ENCODE data around the gene USP21. TPM values are rescaled to one million over a fixed set of nuclear protein-coding genes. Genes with fewer than 3 reads are reported as not detected.

Gene USP21
- total RNA-seq, 2 donors from 2014 or later = 35.9 to 37.0 TPM

DNA sequence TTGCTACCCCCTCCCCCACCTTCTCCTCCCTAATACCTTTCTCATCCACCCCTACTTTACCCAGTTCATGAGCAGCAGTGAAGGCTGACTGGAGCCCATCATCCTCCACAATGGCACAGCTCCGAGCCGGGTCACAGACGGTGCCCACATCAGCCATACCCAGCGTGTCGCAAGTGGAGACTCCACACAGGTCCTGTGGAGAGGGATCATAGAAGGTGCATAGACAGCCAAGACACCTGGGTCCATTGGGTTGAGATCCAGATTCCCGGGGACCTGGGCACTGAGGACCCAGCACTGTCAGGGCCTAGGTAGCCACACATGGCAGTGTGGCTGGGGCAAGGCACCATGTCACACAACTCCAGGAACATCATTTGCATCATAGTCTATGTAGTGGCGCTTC, 36.8 kb downstream of the USP21 start:
- no peaks in the 10 kb centered on the region for H3K9me3 ChIP-seq (ENCODE audit: control insufficient read depth, low read length, poor library complexity, severe bottlenecking)
- Mint-ChIP-seq H3K27me3 (no peaks in the 10 kb centered on the region), H3K4me3 (no peak overlapping the region), H3K4me1 (peaks cover 22% of the 10 kb centered on the region), H3K27ac (no peak overlapping the region), H3K36me3 (ENCODE audit: low read depth) (no peaks in the 10 kb centered on the region)
- no peak for DNase-seq
- ATAC-seq = no peak

- H3K36me3 Mint-ChIP-seq (ENCODE audit: low read depth) = no peaks in the 10 kb centered on the region
- DNase-seq (no peak), ATAC-seq (no peak)
- H3K27me3 Mint-ChIP-seq = no peaks in the 10 kb centered on the region
- H3K4me1 Mint-ChIP-seq = peaks cover 25% of the 10 kb centered on the region
- no peaks in the 10 kb centered on the region for H3K9me3 ChIP-seq (ENCODE audit: control insufficient read depth, low read length, poor library complexity, severe bottlenecking)
- H3K27ac Mint-ChIP-seq = no peak overlapping the region
- H3K4me3 Mint-ChIP-seq = no peak overlapping the region
These were observed 37.5 kb downstream of the USP21 start for GRCh38 chr1:161196521-161197451.

GRCh38 chr1:161197560-161198193, 38.4 kb downstream of the USP21 start:
- peaks cover 26% of the 10 kb centered on the region for H3K4me1 Mint-ChIP-seq
- no peak overlapping the region for H3K27ac Mint-ChIP-seq
- H3K9me3 ChIP-seq (ENCODE audit: control insufficient read depth, low read length, poor library complexity, severe bottlenecking) = no peaks in the 10 kb centered on the region
- ATAC-seq (no peak), DNase-seq (no peak)
- H3K27me3 Mint-ChIP-seq = no peaks in the 10 kb centered on the region
- H3K4me3 Mint-ChIP-seq = no peak overlapping the region
- no peaks in the 10 kb centered on the region for H3K36me3 Mint-ChIP-seq (ENCODE audit: low read depth)

- H3K27ac Mint-ChIP-seq = no peak overlapping the region
- H3K27me3 Mint-ChIP-seq = no peaks in the 10 kb centered on the region
- no peak for DNase-seq
- no peak overlapping the region for H3K4me3 Mint-ChIP-seq
- H3K9me3 ChIP-seq (ENCODE audit: control insufficient read depth, low read length, poor library complexity, severe bottlenecking) = no peaks in the 10 kb centered on the region
- ATAC-seq = no peak
- peaks cover 25% of the 10 kb centered on the region for H3K4me1 Mint-ChIP-seq
- no peaks in the 10 kb centered on the region for H3K36me3 Mint-ChIP-seq (ENCODE audit: low read depth)
These were observed 39.0 kb downstream of the USP21 start for GRCh38 chr1:161198194-161198896.

DNA sequence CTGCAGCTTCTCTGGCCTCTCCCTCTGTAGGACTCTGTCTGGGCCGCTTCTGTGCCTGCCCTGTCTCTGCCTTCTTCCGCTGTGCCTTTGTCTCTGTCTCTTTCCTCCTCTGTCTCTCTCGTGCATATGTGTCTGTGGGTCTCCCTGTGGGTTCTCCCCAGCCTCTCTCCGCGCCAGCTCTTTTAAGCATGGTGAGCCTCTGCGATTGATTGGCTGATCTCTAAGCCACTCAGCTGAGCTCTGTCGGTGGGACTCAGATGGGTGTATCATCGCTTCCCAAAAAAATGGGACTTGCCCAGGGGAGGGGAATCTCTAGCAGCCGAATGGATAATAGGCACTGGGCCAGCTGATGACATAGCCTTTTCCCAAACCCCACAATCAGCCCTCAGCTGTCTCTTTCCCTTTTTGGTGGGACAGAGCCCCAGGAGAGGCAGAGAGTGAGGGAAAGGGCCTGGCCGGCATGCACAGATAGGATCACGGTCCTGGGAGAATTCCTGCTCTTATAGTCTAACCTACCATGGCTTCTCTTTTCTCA, 39.7 kb downstream of the USP21 start, which contains the start of gene ADAMTS4:
ADAMTS4 (minus strand) TSS at position 158 of the 535 bp plus-strand sequence. CDS start 427 bp downstream, outside the sequence.
- H3K4me1 Mint-ChIP-seq = peaks cover 25% of the 10 kb centered on the region
- no peak for ATAC-seq
- H3K27me3 Mint-ChIP-seq = no peaks in the 10 kb centered on the region
- H3K27ac Mint-ChIP-seq = no peak within 1 kb of the TSS
- no peak for DNase-seq
- peak within 1 kb of the TSS; percentile 25 for H3K4me3 Mint-ChIP-seq
- no peaks in the 10 kb centered on the region for H3K9me3 ChIP-seq (ENCODE audit: control insufficient read depth, low read length, poor library complexity, severe bottlenecking)
- no peaks in the 10 kb centered on the region for H3K36me3 Mint-ChIP-seq (ENCODE audit: low read depth)

DNA sequence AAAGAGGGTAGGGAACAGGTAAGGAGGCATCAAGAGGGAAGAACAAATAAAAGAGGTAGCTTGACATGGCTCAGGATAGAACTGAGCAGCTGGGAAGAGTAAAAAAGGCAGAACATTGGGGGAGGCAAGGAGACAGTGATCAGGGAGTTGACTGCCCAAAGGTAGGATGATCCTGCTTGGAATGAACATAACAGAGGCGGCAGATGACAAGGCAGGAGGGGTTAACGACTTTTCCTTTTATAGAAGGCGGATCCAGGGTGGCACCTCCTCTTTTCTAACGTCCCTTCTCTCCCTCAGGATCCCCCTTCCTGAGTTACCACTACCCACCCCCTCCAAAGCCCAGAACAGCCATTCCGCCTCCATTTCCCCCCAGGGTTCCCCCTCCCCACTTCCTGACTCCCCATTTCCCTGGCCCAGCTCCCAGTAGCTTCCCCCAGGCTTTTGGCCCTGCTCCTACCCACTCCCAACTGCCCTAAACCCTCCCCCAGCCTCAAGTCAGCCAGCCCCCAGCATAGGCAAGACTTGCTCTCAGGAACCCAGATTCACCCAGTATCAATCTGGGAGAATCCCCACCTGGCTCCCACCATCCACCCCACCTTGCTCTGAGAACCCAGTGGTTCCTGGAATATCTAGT, 40.3 kb downstream of the USP21 start:
- no peak for ATAC-seq
- Mint-ChIP-seq H3K4me1 (peaks cover 31% of the 10 kb centered on the region), H3K27me3 (no peaks in the 10 kb centered on the region), H3K4me3 (peak overlapping the region; percentile 25), H3K36me3 (ENCODE audit: low read depth) (peaks cover 5% of the 10 kb centered on the region), H3K27ac (peak overlapping the region; percentile 97)
- no peak for DNase-seq
- H3K9me3 ChIP-seq (ENCODE audit: control insufficient read depth, low read length, poor library complexity, severe bottlenecking) = no peaks in the 10 kb centered on the region

DNA sequence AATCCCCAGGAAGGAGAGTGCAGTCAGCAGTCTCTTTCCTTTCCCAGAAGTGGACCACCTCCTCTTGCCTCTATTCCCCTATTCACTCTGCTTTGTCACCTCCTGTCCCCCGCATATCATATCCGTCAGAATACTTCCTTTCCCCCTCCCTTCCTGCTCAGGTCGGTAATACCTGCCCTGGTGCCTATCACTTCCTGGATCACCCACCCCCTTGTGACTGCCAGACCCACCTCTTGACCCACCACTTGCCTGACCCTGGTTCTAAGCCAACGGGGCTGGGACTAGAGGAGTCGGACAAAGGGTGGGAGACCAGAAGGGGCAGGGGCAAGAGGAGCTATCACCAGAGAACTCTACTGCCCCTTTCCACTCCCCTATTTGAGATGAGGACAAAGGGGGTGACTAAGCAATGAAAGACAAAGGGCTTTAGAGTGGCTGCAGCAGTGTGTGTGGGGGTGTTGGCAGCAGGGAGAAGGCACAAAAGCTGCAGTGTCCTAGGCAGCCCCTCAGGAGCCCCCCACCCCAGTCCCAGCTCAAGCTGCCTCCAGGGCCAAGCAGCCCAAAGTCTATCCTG, 41.2 kb downstream of the USP21 start:
- Mint-ChIP-seq H3K27ac (peak overlapping the region; percentile 97), H3K4me3 (peak overlapping the region; percentile 60), H3K36me3 (ENCODE audit: low read depth) (peaks cover 5% of the 10 kb centered on the region), H3K27me3 (no peaks in the 10 kb centered on the region), H3K4me1 (peaks cover 35% of the 10 kb centered on the region)
- ATAC-seq (no peak), DNase-seq (no peak)
- no peaks in the 10 kb centered on the region for H3K9me3 ChIP-seq (ENCODE audit: control insufficient read depth, low read length, poor library complexity, severe bottlenecking)

DNA sequence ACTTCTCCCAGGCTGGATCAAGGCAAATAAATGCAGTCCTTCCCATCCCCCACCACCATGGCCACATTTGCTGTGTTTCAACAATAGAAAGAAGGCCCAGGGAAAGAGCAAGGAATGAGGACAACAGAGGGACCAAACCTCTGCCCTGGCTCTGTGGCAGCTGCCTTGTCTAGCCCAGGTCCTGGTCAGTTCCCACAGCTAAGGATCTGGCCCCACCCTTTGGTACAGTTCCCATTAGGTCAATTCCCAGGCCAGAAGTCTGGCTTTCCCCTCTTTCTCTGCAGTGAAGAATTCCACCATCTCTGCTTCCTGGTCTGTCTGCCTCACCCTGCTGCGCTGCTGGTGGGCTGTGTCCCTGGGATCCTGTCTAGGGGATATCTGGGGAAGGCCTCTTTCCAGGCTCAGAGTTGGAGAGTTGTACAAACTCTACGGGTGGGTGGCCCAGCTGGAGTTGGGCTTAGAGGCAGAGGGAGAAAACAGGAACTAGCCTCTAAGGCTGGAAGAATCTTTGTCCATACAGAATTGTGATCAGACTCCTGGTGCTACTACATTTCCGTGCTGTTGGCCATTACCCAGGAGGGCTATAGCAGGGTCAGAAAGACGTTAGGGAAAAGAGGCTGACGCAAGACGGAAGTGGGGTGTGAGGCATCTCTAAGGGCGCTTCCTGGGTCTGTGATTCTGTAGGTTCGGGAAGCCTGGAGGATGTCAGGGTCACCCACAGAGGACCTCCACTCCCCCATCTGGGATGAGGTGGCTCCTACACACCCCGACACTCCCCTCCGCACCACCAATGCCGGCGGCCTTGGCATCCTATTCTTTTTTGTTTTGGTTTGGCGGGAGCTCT, 41.9 kb downstream of the USP21 start:
- DNase-seq = no peak
- Mint-ChIP-seq H3K4me3 (peak overlapping the region; percentile 92), H3K4me1 (peaks cover 40% of the 10 kb centered on the region), H3K36me3 (ENCODE audit: low read depth) (peaks cover 5% of the 10 kb centered on the region), H3K27ac (peak overlapping the region; percentile 97), H3K27me3 (no peaks in the 10 kb centered on the region)
- no peak for ATAC-seq
- no peaks in the 10 kb centered on the region for H3K9me3 ChIP-seq (ENCODE audit: control insufficient read depth, low read length, poor library complexity, severe bottlenecking)

DNA sequence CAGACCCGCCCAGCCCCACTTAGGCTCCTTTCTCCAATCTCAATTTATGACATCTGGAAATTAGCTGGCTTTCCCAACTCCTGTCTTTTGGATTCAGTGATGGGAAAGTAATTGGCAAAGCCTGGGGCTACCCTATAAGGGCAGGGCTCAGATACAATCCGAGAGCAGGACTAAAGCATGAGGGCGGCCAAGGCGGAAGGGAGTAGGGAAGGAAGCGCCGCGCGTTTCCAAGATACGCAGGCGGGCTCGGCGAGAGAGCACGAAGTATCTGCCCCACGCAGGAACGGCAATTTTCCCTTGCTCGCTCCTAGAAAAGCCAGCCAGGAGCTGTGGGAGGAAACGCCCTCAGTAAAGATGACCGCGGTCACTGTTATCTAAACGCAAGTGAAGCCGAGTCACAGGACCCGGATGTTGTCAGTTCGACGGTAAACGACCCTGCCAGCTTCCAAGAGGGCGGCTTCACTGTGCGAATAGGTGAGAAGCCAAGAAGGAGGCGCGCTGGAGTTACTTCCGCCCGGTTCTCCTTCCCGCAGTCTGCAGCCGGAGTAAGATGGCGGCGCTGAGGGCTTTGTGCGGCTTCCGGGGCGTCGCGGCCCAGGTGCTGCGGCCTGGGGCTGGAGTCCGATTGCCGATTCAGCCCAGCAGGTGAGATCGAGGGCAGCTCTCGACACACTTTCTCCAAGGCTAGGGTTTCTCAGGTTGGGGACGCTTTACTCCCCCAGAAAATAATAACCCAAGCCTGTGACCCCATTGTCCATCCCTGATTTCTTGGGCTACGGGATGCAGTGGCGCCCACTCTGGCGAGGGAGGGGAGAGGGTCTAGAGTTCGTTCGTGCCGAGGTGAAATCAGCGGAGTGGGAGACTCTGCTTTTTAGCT, 42.8 kb downstream of the USP21 start, which contains the start of gene NDUFS2:
NDUFS2 (plus strand) TSS at position 532 of the 877 bp plus-strand sequence; CDS start at position 551, 19 bp downstream.
- ATAC-seq = peak; percentile 99
- Mint-ChIP-seq H3K27me3 (no peaks in the 10 kb centered on the region), H3K36me3 (ENCODE audit: low read depth) (peaks cover 5% of the 10 kb centered on the region), H3K4me1 (peaks cover 43% of the 10 kb centered on the region), H3K4me3 (peak within 1 kb of the TSS; percentile 92), H3K27ac (peak within 1 kb of the TSS; percentile 97)
- no peaks in the 10 kb centered on the region for H3K9me3 ChIP-seq (ENCODE audit: control insufficient read depth, low read length, poor library complexity, severe bottlenecking)
- DNase-seq = peak; percentile 86 to 90 (median 87)

DNA sequence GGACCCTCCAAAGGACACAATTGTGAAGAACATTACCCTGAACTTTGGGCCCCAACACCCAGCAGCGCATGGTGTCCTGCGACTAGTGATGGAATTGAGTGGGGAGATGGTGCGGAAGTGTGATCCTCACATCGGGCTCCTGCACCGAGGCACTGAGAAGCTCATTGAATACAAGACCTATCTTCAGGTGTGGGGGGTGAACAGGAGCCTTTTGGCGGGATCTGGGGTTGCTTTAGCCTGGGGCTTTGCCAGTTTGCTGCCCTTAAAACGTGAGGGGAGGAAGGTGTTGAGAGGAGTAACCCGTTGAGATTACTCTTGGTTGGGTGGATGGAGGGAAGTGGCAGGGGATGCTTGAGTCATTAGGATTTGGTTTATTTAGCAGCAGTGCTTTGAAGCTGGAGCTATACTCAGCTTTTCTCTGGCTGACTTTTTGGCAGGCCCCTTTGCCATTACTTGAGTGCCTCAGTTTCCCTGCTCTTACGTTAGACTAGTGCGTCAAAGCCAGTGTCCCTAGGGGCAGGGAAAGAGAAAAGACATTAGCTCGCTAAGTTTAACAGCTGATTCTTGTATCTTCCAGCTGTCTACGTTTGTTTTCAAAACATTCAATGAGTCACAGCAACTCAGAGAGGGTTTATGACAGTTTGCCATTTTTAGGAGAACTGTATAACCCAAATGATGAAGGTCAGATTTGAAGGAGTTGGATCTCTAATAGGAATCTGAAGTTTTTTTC, 47.3 kb downstream of the USP21 start:
- Mint-ChIP-seq H3K27ac (peak overlapping the region; percentile 8), H3K4me1 (peaks cover 30% of the 10 kb centered on the region)
- ATAC-seq = no peak

More for the DNA sequence above, 47.3 kb downstream of the USP21 start:
- no peaks in the 10 kb centered on the region for H3K27me3 Mint-ChIP-seq
- DNase-seq = no peak
- no peak overlapping the region for H3K4me3 Mint-ChIP-seq
- peaks cover 14% of the 10 kb centered on the region for H3K36me3 Mint-ChIP-seq (ENCODE audit: low read depth)
- H3K9me3 ChIP-seq (ENCODE audit: control insufficient read depth, low read length, poor library complexity, severe bottlenecking) = no peaks in the 10 kb centered on the region
